Fibroblast of gingiva (primary cell): ENCODE results near the gene ERBB2.

ENCODE experiments used
- DNase-seq: peaks from one replicate; pipeline ENCODE4 v3.0.0-alpha.2; 2011; ENCODE audit warnings: low read depth

Gene ERBB2

DNA sequence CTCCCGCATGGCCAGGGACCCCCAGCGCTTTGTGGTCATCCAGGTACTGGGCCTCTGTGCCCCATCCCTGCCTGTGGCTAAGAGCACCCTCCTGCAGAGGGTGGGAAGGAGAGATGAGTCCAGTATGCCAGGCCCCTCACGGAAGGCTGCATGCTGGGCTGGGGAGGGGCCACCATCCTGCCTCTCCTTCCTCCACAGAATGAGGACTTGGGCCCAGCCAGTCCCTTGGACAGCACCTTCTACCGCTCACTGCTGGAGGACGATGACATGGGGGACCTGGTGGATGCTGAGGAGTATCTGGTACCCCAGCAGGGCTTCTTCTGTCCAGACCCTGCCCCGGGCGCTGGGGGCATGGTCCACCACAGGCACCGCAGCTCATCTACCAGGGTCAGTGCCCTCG lies 26.8 kb downstream of the ERBB2 start:
- DNase-seq = no peak

DNA sequence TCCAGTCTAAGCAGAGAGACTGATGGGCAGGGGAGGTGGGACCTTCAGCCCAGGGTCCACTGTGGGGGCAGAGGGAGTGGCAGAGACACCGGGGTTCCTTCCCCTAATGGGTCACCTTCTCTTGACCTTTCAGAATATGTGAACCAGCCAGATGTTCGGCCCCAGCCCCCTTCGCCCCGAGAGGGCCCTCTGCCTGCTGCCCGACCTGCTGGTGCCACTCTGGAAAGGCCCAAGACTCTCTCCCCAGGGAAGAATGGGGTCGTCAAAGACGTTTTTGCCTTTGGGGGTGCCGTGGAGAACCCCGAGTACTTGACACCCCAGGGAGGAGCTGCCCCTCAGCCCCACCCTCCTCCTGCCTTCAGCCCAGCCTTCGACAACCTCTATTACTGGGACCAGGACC lies 27.7 kb downstream of the ERBB2 start:
- DNase-seq = no peak

DNA sequence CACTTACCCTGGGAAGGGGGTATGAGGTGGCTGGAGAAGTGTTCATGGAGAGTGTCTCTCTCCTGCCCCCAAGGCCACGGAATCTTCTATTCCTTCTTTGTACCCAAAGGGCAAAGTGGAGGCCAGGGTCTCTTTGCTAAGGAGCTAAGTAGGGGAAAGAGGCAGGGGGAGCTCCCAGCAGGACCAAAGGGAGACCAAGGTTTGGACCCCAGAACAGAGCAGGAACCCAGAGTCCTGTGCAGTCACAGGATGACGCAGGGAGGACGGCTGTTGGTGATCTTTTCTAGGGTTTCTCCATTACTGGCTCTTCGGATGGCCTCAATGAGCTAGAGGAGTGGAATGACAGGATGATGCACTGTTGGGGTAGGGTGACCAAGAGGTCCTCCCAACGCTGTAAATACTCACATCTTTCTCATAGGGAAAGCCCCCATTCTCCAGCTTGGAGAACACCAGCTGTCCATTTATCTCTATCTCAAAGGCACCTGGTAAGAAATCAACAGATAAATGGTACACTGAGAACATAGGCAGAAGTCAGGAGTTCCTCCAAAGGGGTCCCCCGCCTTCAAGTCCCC lies 29.5 kb downstream of the ERBB2 start:
- DNase-seq = no peak

DNA sequence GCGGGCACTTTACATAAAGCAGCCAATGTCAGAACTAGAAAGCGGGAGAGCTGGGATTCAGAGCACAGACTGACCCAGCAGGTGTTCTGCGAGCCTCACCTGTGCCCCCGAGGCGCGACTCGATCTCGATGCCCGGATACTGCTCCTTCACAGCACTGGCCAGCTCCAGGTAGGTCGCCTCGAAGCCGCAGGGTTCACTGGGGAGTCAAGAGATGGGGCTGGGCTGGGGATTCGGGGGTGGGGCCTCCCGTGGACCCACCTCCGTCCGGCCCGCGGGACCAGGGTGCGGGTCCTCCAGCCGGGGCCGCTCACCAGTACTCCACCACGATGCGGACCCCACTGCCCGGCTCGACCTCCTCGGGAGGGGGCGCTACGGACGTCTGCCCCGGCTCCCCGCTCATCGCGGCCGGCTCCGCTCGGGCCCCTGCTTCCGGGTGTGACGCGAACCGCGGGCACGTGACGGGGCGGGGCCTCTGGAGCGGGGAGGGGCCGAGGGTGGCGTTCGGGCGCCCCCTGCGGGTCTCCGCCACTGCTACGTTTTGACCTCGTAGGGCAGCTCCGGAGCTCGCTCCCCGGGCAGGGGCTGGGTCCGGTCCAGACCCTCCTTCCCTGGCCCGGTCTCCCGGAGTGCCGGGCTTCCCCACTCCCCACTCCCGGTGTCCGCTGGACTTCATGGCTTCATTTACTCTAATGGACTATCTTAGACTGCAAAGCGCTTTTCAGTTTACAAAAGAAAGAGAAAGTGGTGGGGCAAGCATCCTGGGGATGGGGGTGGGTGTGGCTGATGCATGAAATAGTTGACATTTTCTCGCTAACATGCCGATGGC lies 30.4 kb downstream of the ERBB2 start, which contains the start of gene MIEN1:
Gene MIEN1, minus strand, starts transcription at position 438 of the 827 bp plus-strand sequence. Its CDS starts 37 bp downstream, at position 401.
- DNase-seq = peak; percentile 70

DNA sequence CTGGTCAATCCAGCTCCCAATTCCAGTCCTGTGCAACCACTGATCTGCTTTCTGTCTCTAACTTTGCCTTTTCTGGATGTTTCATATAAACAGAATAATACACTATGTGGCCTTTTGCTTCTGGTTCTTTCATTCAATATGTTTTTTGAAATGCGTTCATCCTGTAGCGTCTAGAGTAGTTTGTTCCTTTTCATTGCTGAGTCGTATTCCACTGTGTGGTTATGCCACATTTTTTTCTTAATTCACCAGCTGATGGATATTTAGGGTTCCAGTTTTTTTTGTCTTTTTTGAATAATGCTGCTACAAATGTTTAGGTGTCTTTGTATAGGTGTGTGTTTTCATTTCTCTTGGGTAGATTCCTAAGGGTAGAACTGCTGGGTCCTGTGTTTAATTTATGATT lies 32.7 kb downstream of the ERBB2 start:
- no peak for DNase-seq

DNA sequence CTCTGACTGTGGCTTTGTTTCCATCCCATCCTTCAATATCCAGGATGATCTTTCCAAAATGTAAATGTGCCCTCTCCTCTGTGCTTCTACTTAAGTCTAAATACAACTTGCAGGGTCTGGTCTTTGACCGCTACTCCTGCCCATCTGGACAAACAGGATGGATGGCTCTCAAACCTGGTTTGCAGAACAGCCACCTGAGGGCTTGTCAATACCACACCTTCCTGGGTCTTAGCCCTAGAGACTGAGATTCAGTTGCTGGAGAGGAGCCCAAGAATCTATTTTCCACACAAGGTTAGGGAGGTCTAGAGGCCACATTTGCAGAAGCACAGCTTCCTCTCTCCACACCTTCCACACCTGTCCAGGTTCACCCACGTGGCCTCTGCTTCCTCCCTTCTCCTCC lies 36.0 kb downstream of the ERBB2 start:
- no peak for DNase-seq

DNA sequence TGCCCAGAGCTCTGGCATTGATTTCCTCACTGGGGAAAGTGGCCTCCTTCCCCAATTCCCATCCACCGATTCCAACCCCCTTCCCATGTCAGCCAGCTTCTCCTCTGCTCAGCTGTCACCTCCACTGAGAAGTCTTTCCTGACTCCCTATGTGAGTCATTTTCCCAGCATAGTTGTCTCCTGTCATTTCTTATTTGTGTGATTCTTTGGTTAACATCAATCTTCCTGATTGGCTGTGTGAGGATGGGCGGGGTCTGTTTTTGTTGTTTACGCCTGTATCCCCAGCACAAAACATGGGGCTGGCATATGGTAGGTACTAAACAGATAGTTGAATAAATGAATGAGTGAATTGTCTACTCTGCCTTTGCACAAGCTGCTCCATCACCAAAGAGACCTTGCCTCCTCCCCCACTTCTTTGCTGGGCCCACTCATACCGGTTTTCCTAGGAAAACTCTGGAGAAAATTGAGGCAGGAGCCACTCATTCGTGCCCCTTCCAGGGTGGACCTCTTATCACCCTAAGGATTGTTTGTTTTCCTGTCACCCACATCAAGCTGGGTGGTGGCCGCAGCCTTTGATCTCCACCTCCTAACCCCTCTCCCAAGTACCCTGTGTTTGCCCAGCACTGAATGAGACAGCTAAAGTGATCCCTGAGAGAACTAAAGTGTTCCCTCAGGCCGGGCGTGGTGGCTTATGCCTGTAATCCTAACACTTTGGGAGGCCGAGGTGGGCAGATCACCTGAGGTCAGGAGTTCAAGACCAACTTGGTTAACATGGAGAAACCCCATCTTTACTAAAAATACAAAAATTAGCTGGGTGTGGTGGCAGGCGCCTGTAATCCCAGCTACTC lies 36.7 kb downstream of the ERBB2 start:
- DNase-seq = no peak

DNA sequence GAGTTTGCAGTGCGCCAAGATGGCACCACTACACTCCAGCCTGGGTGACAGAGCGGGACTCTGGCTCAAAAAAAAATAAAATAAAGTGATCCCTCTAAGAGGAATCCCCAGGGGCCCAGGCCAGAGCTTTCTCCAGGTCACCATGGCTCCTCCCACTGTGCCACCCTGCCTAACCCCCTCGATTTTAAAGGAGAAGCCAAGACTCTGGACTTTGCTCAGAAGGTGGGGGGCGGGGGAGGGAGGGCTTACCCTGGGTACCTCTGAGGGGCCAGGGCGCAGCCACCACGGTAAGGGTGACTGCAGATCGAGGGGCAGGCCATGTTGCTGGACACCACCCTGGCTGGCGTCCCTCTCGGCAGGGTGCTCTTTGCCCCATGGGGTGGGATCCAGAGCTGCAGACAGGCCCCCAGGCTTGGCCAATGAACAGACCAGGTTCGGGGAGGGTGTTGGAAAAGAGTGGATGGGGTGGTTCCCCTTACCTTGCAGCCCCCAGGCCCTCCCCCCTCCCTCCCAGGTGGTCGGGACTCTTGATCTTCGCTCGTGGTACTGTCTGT lies 37.4 kb downstream of the ERBB2 start:
- no peak for DNase-seq

DNA sequence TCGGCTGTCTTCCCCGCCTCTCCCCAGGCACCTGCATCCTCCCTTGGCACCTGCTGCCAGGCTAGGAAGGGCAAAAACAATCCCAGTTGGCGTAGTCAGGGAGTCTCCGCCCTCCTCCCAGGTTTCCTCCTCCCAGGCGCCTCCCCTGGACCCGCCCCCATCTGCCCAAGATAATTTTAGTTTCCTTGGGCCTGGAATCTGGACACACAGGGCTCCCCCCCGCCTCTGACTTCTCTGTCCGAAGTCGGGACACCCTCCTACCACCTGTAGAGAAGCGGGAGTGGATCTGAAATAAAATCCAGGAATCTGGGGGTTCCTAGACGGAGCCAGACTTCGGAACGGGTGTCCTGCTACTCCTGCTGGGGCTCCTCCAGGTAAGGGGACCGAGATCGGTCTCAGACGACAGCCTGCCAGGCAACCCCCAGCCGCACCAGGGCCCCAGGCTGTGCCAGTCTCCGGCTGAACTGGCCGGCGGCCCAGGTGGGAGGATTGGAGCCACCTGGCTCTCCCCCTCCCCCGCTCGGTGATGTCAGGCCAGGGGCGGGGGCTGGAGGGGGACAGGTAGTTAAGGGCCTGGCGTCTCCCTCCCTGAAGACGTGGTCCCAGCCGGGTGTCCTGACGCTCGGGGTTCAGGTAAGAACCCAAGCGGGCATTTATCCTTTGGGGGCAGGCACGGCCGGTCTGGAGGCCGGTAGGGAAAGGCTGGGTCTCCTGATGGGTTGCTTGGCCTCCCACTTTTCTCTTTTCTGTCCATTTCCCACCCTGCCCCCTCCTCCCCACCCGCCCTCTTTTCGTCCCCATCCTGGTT lies 38.1 kb downstream of the ERBB2 start, which contains the start of gene GRB7:
Gene GRB7, plus strand, starts transcription at position 179 of the 808 bp plus-strand sequence. CDS start 4,364 bp downstream, outside the sequence.
- no peak for DNase-seq

DNA sequence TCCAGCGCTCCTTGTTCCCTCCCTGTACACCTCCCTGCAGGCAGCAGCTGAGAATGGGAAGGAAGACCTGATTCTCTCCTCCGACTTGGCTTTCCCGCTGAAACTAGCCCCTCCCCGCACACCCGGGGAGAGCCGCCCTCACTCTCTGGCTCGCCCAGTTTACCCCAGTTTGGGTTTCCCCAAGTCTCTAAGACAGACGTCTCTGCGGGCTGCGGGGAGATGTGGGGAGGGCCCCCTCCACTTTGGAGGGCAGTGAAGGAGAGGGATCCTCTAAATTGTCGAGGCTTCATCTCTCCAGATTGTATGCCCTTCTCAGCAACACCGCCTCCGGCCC lies 38.7 kb downstream of the ERBB2 start:
- no peak for DNase-seq

DNA sequence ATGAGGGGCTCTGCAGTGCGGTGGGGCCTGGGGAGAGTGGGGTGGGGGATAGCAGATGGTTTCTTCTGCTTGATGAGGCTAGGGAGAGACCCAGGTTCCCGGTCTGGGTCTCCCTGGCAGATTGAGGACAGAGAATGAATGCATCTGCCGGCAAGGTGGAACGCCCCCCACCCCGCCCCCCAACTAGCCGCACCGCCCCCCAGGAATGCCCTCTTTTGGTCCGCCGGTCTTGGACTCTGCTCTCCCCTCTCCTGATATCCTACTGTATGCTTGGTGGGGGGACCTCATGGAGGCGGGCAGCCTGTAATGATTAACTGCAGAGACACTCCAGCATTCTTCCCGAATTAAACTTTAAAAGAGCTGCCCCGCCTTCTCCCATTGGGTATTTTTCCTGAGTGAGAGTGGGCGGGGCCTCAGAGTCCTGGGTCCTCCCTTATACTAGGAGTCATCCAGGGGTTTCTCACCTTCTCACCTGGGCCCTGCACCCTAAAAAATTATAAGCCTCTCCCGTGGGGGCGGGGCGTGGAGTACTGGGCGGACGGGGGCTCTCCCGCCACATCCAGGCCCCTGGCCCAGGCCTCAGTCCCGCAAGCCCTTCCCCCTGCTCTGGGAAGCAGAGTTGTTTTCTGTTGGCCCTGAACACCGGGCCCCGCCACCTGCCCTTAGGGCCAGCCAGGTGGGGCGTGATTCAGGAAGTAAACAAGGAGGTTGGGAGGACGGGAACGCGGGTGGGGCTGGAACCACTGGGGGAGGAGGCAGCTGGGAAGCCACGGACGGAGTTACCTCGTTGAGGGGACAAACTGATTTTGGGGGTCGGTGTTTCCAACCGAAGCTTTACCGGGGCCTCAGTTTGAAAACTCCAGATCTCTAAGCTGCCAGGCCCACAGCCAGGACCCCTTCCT lies 39.4 kb downstream of the ERBB2 start:
- DNase-seq = no peak

DNA sequence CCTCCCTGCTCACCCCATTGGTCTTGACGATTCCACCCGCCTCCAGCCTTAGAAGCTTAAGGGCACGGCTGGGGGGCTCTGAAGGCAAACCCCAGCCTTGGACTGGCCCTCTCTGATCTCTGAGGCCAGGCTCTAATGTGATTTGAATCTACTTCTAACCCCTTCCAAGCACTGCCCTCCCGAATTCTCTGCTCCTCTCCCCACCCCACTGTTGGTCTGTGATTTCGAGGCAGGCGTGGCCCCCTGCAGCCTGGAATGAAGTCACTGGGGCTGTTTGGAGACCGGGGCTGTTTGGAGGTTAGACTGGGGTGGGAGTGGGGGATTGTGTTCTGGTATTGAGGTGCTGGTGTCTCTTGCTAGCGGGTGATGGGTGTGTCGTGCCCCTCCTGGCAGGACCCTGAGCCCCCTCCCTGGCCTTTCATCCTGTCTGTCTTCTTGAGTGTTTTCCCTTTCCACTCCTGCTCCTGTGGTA lies 40.1 kb downstream of the ERBB2 start:
- no peak for DNase-seq

DNA sequence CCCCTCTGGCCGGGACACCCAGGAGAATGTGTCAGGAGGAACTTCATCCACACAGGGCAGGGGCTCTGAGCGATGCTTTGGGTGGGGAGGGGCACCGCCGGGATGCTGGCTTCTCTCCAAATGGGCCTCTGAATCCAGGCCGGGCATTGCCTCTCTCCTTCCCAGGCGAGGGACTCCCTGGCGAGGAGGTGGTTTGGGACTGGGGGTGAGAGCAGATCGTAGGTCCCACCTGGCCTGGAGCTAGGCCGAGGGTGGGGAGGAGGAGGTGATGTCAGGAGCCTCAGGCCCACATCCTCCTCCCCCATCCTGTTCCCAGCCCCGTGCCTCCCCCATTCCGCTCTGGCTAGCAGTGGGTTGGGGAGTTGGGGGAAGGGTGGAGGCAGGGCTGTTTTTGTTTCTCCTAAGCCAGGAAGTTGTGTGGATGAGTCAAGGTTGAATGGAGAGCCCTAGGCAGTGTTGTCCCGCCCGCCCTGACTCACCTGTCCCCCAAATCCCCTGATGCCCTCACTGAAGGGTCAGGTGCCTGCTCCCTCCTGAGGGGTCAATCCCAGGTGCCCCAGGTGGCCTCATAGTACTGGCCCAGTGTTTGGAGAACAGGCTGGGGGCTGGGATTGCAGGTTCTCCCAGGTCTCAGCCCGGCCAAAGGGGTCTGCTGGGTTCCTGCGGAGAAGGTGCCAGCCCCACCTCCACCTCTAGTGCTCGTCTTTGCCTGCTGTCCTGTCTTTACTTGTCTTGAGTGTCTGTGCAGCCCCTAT lies 40.7 kb downstream of the ERBB2 start:
- DNase-seq = no peak

DNA sequence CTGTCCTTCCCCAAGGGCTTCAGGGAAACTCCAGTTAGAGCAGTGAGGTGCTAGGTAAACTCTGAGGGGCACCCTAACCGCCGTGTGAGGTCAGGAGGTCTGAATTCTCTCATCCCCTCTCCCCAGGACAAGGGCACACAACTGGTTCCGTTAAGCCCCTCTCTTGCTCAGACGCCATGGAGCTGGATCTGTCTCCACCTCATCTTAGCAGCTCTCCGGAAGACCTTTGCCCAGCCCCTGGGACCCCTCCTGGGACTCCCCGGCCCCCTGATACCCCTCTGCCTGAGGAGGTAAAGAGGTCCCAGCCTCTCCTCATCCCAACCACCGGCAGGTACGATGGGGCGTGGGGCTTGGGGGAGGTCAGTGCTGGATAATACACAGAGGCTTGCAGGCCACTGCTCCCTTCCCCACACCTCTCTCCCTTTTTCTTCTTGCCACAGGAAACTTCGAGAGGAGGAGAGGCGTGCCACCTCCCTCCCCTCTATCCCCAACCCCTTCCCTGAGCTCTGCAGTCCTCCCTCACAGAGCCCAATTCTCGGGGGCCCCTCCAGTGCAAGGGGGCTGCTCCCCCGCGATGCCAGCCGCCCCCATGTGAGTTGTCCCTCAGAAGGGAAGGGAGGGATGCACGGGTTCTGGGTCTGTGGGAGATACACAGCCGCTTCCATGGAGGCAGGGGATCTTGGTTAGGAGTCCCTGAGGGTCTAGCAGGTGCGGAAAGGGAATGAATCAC lies 42.4 kb downstream of the ERBB2 start:
- no peak for DNase-seq

DNA sequence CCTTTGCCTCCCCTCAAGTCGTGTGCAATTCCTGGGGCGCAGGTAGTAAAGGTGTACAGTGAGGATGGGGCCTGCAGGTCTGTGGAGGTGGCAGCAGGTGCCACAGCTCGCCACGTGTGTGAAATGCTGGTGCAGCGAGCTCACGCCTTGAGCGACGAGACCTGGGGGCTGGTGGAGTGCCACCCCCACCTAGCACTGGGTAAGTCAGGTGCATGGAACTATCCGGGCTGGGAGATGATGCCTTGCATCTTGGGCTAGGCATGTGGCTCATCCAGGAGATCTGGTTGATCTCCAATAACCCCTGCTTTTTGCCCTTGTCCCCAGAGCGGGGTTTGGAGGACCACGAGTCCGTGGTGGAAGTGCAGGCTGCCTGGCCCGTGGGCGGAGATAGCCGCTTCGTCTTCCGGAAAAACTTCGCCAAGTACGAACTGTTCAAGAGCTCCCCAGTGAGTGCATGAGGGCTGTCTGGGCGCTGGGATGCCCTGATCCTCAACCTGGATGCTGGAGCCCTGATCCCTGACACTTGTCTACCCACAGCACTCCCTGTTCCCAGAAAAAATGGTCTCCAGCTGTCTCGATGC lies 43.1 kb downstream of the ERBB2 start:
- DNase-seq = no peak

DNA sequence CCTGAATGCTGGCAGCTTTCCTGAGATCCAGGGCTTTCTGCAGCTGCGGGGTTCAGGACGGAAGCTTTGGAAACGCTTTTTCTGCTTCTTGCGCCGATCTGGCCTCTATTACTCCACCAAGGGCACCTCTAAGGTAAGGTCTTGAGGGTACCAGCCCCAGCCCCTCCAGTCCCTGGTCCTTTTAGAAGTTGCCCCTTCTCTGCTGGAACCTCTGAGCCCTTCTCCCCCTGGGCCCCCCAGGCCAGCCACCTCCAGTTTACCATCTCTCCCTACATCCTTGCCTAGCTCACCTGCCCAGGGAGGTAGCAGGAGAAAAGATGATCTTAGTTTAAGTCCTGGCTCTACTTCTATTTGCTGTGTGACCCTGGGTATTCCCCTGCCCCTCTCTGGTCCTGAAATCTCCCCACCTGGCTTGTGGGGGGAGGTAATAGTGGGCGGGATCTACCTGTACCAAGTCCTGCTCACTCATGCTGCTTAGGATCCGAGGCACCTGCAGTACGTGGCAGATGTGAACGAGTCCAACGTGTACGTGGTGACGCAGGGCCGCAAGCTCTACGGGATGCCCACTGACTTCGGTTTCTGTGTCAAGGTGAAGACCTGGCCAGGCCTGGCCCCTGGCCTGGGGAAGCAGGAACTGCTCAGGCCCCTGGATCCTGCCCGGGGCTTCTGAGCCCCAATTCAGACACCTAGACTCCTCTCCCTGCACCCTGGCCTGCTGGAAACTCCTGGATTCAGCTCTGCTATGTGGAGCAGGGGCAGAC lies 44.4 kb downstream of the ERBB2 start:
- no peak for DNase-seq

DNA sequence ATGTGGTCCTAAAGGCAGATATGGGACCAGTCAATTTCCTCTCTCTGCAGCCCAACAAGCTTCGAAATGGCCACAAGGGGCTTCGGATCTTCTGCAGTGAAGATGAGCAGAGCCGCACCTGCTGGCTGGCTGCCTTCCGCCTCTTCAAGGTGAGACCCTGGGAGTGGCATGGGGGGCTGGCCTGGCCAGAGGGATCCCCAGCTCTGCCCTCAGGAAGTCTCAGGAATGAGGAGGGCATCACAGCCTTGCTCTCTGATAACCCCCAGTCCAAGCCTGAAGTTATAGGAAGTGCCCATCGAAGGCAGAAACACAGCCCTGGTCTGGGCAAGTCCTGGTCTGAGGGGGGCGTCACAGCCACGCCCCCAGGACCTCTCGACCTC lies 45.0 kb downstream of the ERBB2 start:
- no peak for DNase-seq
